NCI-H1436 (cell line): ENCODE data around the gene PMPCA.

Experiments used
- DNase-seq: peaks from one replicate; lab custom pipeline; 2025; lab: John Stamatoyannopoulos, UW

Gene PMPCA

GRCh38 chr9:136436055-136436634 is 25.7 kb downstream of the PMPCA start:
- no peak for DNase-seq

GRCh38 chr9:136437430-136437829 is 27.0 kb downstream of the PMPCA start:
- no peak for DNase-seq

- no peak for DNase-seq
Measured at GRCh38 chr9:136437839-136438547, 27.5 kb downstream of the PMPCA start.

- DNase-seq: no peak
Measured at GRCh38 chr9:136438548-136439480, 28.4 kb downstream of the PMPCA start.

GRCh38 chr9:136439481-136440408 is 29.3 kb downstream of the PMPCA start, which contains the start of gene INPP5E:
Gene INPP5E, minus strand, starts transcription at chr9:136439845. Its CDS starts 426 bp downstream, at chr9:136439419.
- peak; percentile 61 for DNase-seq

GRCh38 chr9:136441191-136441680 is 30.8 kb downstream of the PMPCA start:
- no peak for DNase-seq

GRCh38 chr9:136441681-136442245 is 31.3 kb downstream of the PMPCA start:
- no peak for DNase-seq

GRCh38 chr9:136442265-136442664 is 31.8 kb downstream of the PMPCA start:
- DNase-seq: no peak

- no peak for DNase-seq
Measured at GRCh38 chr9:136443087-136443486, 32.6 kb downstream of the PMPCA start.

- DNase-seq: no peak
Measured at GRCh38 chr9:136443687-136444086, 33.2 kb downstream of the PMPCA start.

- DNase-seq: no peak
Measured at GRCh38 chr9:136444102-136444501, 33.6 kb downstream of the PMPCA start.

- DNase-seq: no peak
Measured at GRCh38 chr9:136445799-136446198, 35.3 kb downstream of the PMPCA start.

GRCh38 chr9:136447173-136447778 is 36.8 kb downstream of the PMPCA start:
- DNase-seq: no peak

- no peak for DNase-seq
Measured at GRCh38 chr9:136448655-136449054, 38.2 kb downstream of the PMPCA start.

GRCh38 chr9:136451221-136451877 is 40.9 kb downstream of the PMPCA start:
- no peak for DNase-seq

GRCh38 chr9:136453326-136453725 is 42.9 kb downstream of the PMPCA start:
- DNase-seq: no peak

GRCh38 chr9:136454026-136454796 is 43.8 kb downstream of the PMPCA start:
- no peak for DNase-seq

GRCh38 chr9:136455043-136456002 is 44.9 kb downstream of the PMPCA start:
- DNase-seq: no peak
